DOHH2 (cell line): ENCODE results near the gene SCUBE3.

Experiments used
- H3F3A ChIP-seq: fragments of 200-600 bp; sonication (generic), shearing (Covaris generic); 2 replicates; pipeline ENCODE4 v1.6.0; 2016; ENCODE audit warnings: antibody characterized with exemption, mild to moderate bottlenecking; ENCODE audit not compliant: control insufficient read depth, insufficient read depth
- H3K27ac ChIP-seq: fragments of 200-600 bp; sonication (generic); 2 replicates; pipeline ENCODE4 v1.5.1; 2014; ENCODE audit warnings: low read depth, mild to moderate bottlenecking, low read length, moderate library complexity
- H3K27me3 ChIP-seq: fragments of 200-600 bp; sonication (generic); 2 replicates; pipeline ENCODE4 v1.6.1; 2014; ENCODE audit warnings: mild to moderate bottlenecking, low read length, mixed read lengths; ENCODE audit not compliant: control insufficient read depth
- H3K36me3 ChIP-seq: fragments of 200-600 bp; sonication (generic); 2 replicates; pipeline ENCODE4 v1.6.1; 2014; ENCODE audit warnings: mild to moderate bottlenecking, low read length, moderate library complexity, mixed read lengths; ENCODE audit not compliant: control insufficient read depth
- H3K4me1 ChIP-seq: fragments of 200-600 bp; sonication (generic); 2 replicates; pipeline ENCODE4 v1.6.1; 2014; ENCODE audit warnings: mild to moderate bottlenecking, low read length, mixed read lengths; ENCODE audit not compliant: control insufficient read depth
- H3K4me2 ChIP-seq: fragments of 200-600 bp; sonication (generic); 2 replicates; pipeline ENCODE4 v1.6.0; 2014; ENCODE audit warnings: mild to moderate bottlenecking, low read length, moderate library complexity
- H3K4me3 ChIP-seq: fragments of 200-600 bp; sonication (generic); 2 replicates; pipeline ENCODE4 v1.5.1; 2014; ENCODE audit warnings: mild to moderate bottlenecking, low read length, mixed read lengths
- H3K79me2 ChIP-seq: fragments of 200-600 bp; sonication (generic); 2 replicates; pipeline ENCODE4 v1.6.1; 2014; ENCODE audit warnings: mild to moderate bottlenecking, low read length, mixed read lengths; ENCODE audit not compliant: control insufficient read depth
- H3K9me2 ChIP-seq: fragments of 200-600 bp; sonication (generic); replicated peaks from 2 replicates; pipeline ENCODE4 v1.6.1; 2014; ENCODE audit warnings: mild to moderate bottlenecking, low read length, mixed read lengths; ENCODE audit not compliant: control insufficient read depth
- H3K9me3 ChIP-seq: fragments of 200-600 bp; sonication (generic); 2 replicates; pipeline ENCODE4 v1.6.1; 2014; ENCODE audit warnings: antibody characterized with exemption, low read length, mixed read lengths; ENCODE audit not compliant: control insufficient read depth, insufficient read depth
- H4K20me1 ChIP-seq: fragments of 200-600 bp; sonication (generic); 2 replicates; pipeline ENCODE4 v1.6.0; 2014; ENCODE audit warnings: low read depth, mild to moderate bottlenecking, antibody characterized with exemption, low read length, moderate library complexity; ENCODE audit not compliant: control insufficient read depth, insufficient read depth
- CTCF ChIP-seq: fragments of 200-600 bp; sonication (generic); IDR thresholded peaks from one replicate; pipeline ENCODE4 v1.5.1; 2014; ENCODE audit warnings: antibody characterized with exemption, mild to moderate bottlenecking, low read depth, low read length; ENCODE audit not compliant: poor library complexity, severe bottlenecking
- EZH2phosphoT487 ChIP-seq: fragments of 200-600 bp; sonication (generic); IDR thresholded peaks from 2 replicates; pipeline ENCODE4 v1.6.1; 2017; ENCODE audit warnings: borderline replicate concordance, mild to moderate bottlenecking, antibody characterized with exemption, low read length, moderate library complexity, mixed read lengths

SCUBE3 gene

GRCh38 chr6:35292494-35292893 lies 78.7 kb downstream of the SCUBE3 start:
- TF ChIP-seq CTCF: no peak
- no peak for TF ChIP-seq EZH2phosphoT487
- Histone ChIP-seq H3K9me3 (no peaks in the 10 kb centered on the region), H3K4me2 (peak overlapping the region; percentile 38), H4K20me1 (no peaks in the 10 kb centered on the region), H3K27me3 (no peaks in the 10 kb centered on the region), H3K4me1 (peaks cover 24% of the 10 kb centered on the region), H3K79me2 (no peaks in the 10 kb centered on the region), H3K9me2 (no peaks in the 10 kb centered on the region), H3K27ac (no peak overlapping the region), H3K36me3 (peaks cover 57% of the 10 kb centered on the region), H3K4me3 (0 out of 2 replicates have a peak overlapping the region, but pooled peaks have one; percentile 3), H3F3A (no peaks in the 10 kb centered on the region)

- no peaks in the 10 kb centered on the region for H3K9me2 ChIP-seq
- peaks cover 55% of the 10 kb centered on the region for H3K36me3 ChIP-seq
- H3F3A ChIP-seq: peaks cover 6% of the 10 kb centered on the region
- TF ChIP-seq CTCF (no peak), EZH2phosphoT487 (no peak)
- no peaks in the 10 kb centered on the region for H3K9me3 ChIP-seq
- no peak overlapping the region for H3K4me3 ChIP-seq
- peaks cover 34% of the 10 kb centered on the region for H3K4me1 ChIP-seq
- H3K27me3 ChIP-seq: no peaks in the 10 kb centered on the region
- H3K27ac ChIP-seq: no peak overlapping the region
- peaks cover 10% of the 10 kb centered on the region for H3K79me2 ChIP-seq
- no peaks in the 10 kb centered on the region for H4K20me1 ChIP-seq
- H3K4me2 ChIP-seq: no peak overlapping the region
Observed at GRCh38 chr6:35293681-35294080, 79.9 kb downstream of the SCUBE3 start.

GRCh38 chr6:35294308-35294945 lies 80.7 kb downstream of the SCUBE3 start:
- Histone ChIP-seq H3K4me2 (no peak overlapping the region), H3F3A (peaks cover 11% of the 10 kb centered on the region), H3K36me3 (peaks cover 53% of the 10 kb centered on the region), H3K9me3 (no peaks in the 10 kb centered on the region), H3K79me2 (peaks cover 18% of the 10 kb centered on the region), H3K27me3 (no peaks in the 10 kb centered on the region), H3K4me1 (peaks cover 42% of the 10 kb centered on the region), H3K4me3 (no peak overlapping the region), H4K20me1 (no peaks in the 10 kb centered on the region), H3K9me2 (no peaks in the 10 kb centered on the region), H3K27ac (no peak overlapping the region)
- TF ChIP-seq EZH2phosphoT487 (no peak), CTCF (peak; percentile 97)
